Erythroblast (primary cell): ENCODE results near the gene SLC44A1.

Experiments
- GATA1 ChIP-seq: IDR thresholded peaks from 2 replicates; pipeline ENCODE4 v1.6.1; 2011; ENCODE audit warnings: low read depth, mild to moderate bottlenecking, control low read depth, low read length, moderate library complexity
- POLR2A ChIP-seq: IDR thresholded peaks from 2 replicates; pipeline ENCODE4 v1.6.1; 2011; ENCODE audit warnings: mild to moderate bottlenecking, low read length

DNA sequence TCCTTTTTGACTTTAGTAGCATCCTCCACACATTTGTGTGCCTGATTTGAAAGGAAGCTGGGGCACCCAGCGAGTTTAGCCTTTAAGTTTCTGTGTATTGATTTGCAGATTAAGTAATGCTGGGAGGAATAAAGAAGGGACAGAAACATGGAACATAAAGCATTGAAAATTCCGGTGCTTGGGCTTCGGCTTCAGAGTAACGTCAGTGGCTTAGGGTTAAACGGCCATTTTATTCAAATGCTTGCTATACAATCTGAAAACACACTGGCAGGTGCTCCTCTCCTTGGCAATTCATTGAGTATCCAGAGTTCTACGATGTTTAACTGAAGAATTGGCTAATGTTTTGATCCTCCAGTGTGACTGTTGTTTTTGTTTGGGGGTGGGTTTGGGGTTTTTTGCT is 145.3 kb downstream of the SLC44A1 start:
- TF ChIP-seq POLR2A (no peak), GATA1 (no peak)
